NOMO-1 treated with dmso at 0.1 percent for 144 hours (cell line): Measurements from ENCODE around the gene AP4B1.
"Not testable (repeated sequence)": the region's sequence is repeated elsewhere in the genome, so short reads cannot be mapped to it uniquely, and the experiment has no call there.

ENCODE experiments used
- DNase-seq: peaks from one replicate; lab custom pipeline; 2025; ENCODE audit not compliant: unreplicated experiment; lab: John Stamatoyannopoulos, UW

The AP4B1 gene

GRCh38 chr1:113904674-113905434, at the start of gene AP4B1, which contains the start of gene DCLRE1B:
TSS of gene AP4B1 (minus strand) at chr1:113904799. CDS start at chr1:113904717, 82 bp downstream.
TSS of gene DCLRE1B (plus strand) at chr1:113905326. CDS start at chr1:113905587, 261 bp downstream.
- DNase-seq, result peak; percentile 100

DNA sequence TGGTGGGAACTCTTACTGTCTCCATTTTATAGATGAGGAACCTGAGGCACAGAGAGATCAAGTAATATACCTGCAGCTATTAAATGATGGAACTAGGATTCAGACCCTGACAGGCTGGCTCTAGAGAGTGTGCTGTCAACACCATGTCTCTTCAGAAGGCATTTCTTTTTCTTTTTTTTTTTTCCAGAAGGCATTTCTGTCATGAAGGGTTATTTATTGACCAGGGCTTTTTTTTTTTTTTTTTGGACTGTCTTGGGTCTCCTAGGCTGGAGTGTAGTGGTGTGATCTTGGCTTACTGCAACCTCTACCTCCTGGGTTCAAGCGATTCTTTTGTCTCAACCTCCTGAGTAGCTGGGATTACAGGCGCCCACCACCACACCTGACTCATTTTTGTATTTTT, 47.1 kb upstream of the AP4B1 start:
- no peak for DNase-seq

- DNase-seq, result no peak
Measured at GRCh38 chr1:113950908-113951307, 46.3 kb upstream of the AP4B1 start.

- no peak for DNase-seq
Measured at GRCh38 chr1:113949007-113949406, 44.4 kb upstream of the AP4B1 start.

DNA sequence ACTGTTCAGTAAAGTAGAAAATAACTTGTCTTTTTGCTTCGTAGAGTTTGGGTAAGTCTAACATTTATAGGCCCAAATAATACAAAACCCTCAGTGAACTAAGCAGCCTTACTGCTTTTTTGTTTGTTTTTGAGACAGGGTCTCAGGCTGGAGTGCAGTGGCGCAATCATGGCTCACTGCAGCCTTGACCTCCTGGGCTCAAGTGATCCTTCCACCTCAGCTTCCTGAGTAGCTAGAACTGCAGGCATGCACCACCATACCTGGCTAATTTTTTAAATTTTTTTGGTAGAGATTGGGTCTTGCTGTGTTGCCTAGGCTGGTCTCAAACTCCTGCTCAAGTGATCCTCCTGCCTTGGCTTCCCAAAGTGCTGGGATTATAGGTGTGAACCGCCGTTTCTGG, 43.6 kb upstream of the AP4B1 start:
- DNase-seq, result not testable (repeated sequence)

DNA sequence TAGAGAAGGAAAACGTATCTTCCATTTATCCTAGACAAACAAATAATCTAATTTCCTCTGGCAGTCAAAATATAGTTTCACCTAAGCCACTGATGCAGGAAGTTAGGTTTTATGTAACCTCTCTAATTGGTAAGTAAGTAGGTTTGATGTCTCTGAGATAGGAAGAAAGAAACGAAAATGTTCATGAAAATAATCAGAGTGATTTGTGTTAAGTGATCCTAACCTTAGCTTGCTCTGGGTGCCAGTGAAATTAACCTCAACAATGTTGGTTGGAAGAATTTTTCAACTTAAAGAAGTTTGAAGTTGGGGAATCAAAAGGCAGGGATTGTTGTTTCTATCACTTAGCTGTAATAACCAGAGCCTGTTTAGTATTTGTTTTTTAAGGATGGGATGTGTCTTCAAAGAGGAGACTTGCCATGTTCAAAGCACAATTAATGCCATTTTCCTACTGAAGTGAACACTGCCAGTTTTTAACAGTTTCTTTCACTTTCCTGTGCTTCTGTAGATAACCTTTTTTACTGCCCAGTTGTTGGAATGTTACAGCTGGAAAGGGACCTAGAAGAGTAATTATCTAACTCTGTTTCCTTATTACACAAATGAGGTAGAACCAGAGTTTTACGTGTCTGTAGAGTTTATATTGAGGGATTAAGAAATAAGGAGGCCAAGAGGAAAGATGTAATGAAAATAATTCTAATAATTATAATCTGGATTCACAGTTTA, 42.9 kb upstream of the AP4B1 start:
- no peak for DNase-seq

GRCh38 chr1:113946678-113947387, 42.2 kb upstream of the AP4B1 start:
- no peak for DNase-seq

DNA sequence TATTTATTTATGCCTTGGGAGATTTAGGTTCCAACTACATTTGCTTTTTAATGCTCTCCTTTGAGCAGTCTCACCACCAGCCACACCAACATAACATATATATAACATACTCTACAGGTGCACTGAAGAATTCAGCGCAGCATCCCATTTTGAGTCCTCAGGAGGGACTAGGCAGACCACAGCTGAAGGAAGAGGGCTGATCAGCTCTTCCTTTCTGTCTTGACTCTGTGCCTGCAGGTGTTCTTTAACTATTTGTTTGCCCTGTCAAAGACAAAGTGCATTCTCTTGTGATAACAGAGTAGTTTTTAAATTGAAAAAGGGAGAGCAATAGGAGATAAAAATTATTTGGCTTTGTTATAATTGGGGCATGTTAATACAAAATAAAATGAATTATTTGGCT, 41.5 kb upstream of the AP4B1 start:
- no peak for DNase-seq

DNA sequence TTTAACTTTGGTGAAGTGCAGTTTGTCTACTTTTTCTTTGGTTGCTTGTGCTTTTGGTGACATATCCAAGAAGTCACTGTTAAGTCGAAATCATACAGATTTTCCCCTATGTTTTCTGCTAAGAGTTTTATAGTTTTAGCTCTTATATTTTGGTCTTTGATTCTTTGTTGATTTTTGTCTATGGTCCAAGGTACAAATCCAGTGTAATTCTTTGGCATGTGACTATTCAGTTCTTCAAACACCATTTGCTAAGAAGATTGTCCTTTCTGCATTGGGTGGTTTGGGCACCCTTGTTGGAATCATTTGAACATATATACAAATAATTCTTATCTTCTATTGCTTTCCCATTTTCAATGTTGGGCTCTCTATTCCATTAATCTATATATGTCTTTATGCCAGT, 40.7 kb upstream of the AP4B1 start:
- no peak for DNase-seq

DNA sequence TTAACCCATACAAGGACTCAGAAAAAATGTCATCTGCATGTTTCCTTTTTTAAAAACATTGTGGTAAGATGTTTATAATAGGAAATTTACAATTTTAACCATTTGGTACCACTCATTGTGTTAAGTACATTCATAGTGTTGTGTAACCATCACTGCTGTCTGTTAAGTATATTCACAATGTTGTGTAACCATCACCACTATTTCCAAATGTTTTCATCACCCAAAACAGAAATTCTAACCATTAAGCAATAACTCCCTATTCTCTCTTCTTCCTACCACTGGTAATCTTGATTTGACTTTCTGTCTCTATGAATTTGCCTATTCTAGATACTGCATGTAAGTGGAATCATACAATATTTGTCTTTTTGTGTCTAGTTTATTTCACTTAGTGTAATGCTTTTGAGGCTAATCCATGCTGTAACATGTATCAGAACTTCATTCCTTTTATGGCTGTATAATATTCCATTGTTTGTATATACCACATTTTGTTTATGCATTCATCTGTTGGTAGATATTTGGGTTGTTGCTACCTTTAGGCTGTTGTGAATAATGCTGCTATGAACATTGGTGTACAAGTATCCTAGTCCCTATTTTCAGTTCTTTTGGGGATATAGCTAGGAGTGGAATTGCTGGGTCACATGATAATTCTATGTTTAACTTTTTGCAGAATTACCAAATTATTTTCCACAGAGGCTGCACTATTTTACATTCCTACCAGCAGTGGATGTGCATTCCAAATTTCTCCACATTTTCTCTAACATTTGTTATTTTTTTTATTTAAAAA, 38.6 kb upstream of the AP4B1 start:
- peak; percentile 63 for DNase-seq

GRCh38 chr1:113942527-113942926, 37.9 kb upstream of the AP4B1 start:
- DNase-seq, result no peak

DNA sequence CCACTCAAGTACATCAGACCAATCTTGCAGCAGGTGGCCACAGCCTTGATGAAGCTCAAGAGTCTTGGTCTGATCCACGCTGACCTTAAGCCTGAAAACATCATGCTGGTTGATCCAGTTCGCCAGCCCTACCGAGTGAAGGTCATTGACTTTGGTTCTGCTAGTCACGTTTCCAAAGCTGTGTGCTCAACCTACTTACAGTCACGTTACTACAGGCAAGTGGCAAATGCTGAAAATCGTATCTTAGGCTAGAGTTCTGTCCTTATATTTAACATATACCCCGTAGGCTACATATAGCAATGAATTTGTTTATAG, 36.6 kb upstream of the AP4B1 start:
- DNase-seq, result no peak

DNA sequence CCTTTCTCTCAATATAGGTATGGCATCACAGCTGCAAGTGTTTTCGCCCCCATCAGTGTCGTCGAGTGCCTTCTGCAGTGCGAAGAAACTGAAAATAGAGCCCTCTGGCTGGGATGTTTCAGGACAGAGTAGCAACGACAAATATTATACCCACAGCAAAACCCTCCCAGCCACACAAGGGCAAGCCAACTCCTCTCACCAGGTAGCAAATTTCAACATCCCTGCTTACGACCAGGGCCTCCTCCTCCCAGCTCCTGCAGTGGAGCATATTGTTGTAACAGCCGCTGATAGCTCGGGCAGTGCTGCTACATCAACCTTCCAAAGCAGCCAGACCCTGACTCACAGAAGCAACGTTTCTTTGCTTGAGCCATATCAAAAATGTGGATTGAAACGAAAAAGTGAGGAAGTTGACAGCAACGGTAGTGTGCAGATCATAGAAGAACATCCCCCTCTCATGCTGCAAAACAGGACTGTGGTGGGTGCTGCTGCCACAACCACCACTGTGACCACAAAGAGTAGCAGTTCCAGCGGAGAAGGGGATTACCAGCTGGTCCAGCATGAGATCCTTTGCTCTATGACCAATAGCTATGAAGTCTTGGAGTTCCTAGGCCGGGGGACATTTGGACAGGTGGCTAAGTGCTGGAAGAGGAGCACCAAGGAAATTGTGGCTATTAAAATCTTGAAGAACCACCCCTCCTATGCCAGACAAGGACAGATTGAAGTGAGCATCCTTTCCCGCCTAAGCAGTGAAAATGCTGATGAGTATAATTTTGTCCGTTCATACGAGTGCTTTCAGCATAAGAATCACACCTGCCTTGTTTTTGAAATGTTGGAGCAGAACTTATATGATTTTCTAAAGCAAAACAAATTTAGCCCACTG, 36.0 kb upstream of the AP4B1 start:
- DNase-seq, result peak; percentile 50

- DNase-seq, result no peak
Measured at GRCh38 chr1:113938192-113938591, 33.6 kb upstream of the AP4B1 start.

DNA sequence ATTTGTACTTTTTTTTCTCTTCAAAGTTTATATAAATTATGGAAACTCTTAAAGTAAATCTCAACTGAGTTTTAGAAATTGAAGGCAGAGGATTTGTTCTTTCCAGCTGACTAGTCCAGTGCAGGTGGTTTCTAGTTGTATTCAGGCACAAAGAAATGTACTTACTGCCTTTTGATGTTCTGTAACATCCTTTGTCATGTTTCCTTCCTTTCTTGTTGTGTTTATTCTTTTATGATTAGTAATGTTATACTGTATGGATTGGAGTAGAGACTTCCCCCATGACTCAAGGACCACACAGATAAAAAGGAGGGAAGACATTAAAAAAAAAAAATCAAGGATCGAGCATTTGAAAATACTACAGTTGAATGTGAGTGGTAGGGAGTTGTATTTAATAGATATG, 32.5 kb upstream of the AP4B1 start:
- no peak for DNase-seq

- no peak for DNase-seq
Measured at GRCh38 chr1:113935970-113936369, 31.4 kb upstream of the AP4B1 start.

GRCh38 chr1:113935176-113935575, 30.6 kb upstream of the AP4B1 start:
- DNase-seq, result no peak

DNA sequence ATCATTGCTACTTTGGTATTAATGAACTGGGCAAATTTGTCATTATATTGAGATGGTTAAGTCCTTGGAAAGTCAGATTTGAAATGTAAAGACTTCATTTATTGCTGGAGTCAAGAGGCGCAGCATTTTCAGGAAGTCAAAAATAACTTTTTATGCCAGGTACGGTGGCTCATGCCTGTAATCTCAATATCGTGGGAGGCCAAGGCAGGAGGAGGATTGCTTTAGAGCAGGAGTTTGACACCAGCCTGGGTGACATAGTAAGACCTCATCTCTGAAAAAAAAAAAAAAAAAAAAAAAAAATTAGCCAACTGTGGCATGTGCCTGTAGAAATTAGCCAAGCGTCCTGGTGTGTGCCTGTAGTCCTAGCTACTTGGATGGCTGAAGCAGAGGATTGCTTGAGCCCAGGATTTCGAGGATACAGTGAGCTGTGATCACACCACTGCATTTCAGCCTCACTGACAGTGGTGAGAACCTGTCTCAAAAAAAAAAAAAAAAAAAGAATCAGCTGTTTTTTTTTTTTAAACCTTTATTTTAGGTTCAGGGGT, 30.0 kb upstream of the AP4B1 start:
- DNase-seq, result no peak

DNA sequence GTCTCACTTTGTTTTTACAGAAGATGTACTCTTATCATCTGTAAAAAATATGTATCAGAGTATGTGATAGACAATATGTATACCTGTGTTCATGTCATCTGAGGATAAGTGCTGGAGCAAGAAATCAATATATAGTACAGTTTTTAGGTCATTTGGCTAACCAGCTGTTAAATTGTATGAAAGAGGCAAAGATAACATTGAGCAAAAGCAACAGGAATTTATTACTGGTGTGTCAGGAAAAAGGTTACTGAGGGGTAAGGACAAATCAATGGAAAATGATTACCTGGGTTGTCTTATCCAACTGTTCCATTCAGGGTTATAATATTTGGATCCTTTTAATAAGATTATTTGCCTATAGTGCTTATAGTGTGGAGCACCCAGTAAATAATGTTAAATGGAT, 29.4 kb upstream of the AP4B1 start:
- DNase-seq, result no peak

- DNase-seq, result no peak
Measured at GRCh38 chr1:113931451-113931851, 26.9 kb upstream of the AP4B1 start.
